ENCODE data around the gene PLOD1. TPM values are rescaled to one million over a fixed set of nuclear protein-coding genes. Genes with fewer than 3 reads are reported as not detected.
A peak's percentile ranks its signal among the peaks of the same experiment; 100 is the strongest.

The PLOD1 gene
- total RNA-seq, 1 experiment from 2014 or later, result 46.9 TPM

DNA sequence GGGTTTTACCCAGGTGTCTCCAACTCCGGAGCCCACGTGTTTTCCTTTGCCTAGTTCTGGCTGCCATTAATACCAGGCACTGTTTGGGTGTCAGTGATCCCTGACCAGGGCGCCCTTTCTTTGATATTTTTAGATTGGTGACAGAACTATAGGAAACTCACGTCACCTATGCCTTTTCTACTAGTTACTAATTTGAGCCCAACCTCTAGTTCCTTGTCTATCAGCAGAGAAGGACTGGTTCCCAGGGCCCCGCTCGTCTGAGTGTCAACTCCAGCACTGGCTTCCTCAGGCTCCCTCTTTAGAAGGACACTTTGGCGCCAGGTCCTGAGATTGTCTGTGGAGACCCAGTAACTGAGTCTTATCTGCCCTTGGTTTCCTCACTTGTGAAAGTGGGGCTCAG, 55.2 kb downstream of the PLOD1 start (continued):
- TF ChIP-seq, protein P1, sequence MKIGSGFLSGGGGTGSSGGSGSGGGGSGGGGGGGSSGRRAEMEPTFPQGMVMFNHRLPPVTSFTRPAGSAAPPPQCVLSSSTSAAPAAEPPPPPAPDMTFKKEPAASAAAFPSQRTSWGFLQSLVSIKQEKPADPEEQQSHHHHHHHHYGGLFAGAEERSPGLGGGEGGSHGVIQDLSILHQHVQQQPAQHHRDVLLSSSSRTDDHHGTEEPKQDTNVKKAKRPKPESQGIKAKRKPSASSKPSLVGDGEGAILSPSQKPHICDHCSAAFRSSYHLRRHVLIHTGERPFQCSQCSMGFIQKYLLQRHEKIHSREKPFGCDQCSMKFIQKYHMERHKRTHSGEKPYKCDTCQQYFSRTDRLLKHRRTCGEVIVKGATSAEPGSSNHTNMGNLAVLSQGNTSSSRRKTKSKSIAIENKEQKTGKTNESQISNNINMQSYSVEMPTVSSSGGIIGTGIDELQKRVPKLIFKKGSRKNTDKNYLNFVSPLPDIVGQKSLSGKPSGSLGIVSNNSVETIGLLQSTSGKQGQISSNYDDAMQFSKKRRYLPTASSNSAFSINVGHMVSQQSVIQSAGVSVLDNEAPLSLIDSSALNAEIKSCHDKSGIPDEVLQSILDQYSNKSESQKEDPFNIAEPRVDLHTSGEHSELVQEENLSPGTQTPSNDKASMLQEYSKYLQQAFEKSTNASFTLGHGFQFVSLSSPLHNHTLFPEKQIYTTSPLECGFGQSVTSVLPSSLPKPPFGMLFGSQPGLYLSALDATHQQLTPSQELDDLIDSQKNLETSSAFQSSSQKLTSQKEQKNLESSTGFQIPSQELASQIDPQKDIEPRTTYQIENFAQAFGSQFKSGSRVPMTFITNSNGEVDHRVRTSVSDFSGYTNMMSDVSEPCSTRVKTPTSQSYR (CRISPR knock-in tag; IDR thresholded peaks at IDR 0.05), result no peak
- TF ChIP-seq, protein P2, sequence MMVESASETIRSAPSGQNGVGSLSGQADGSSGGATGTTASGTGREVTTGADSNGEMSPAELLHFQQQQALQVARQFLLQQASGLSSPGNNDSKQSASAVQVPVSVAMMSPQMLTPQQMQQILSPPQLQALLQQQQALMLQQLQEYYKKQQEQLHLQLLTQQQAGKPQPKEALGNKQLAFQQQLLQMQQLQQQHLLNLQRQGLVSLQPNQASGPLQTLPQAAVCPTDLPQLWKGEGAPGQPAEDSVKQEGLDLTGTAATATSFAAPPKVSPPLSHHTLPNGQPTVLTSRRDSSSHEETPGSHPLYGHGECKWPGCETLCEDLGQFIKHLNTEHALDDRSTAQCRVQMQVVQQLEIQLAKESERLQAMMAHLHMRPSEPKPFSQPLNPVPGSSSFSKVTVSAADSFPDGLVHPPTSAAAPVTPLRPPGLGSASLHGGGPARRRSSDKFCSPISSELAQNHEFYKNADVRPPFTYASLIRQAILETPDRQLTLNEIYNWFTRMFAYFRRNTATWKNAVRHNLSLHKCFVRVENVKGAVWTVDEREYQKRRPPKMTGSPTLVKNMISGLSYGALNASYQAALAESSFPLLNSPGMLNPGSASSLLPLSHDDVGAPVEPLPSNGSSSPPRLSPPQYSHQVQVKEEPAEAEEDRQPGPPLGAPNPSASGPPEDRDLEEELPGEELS (CRISPR knock-in tag; IDR thresholded peaks at IDR 0.05), result no peak
- TF ChIP-seq MXD4 (CRISPR knock-in tag; IDR thresholded peaks at IDR 0.05; ENCODE audit: borderline replicate concordance), result no peak
- TF ChIP-seq, protein P3, sequence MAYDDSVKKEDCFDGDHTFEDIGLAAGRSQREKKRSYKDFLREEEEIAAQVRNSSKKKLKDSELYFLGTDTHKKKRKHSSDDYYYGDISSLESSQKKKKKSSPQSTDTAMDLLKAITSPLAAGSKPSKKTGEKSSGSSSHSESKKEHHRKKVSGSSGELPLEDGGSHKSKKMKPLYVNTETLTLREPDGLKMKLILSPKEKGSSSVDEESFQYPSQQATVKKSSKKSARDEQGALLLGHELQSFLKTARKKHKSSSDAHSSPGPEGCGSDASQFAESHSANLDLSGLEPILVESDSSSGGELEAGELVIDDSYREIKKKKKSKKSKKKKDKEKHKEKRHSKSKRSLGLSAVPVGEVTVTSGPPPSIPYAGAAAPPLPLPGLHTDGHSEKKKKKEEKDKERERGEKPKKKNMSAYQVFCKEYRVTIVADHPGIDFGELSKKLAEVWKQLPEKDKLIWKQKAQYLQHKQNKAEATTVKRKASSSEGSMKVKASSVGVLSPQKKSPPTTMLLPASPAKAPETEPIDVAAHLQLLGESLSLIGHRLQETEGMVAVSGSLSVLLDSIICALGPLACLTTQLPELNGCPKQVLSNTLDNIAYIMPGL (CRISPR knock-in tag; IDR thresholded peaks at IDR 0.05), result no peak
- TF ChIP-seq, protein P4, sequence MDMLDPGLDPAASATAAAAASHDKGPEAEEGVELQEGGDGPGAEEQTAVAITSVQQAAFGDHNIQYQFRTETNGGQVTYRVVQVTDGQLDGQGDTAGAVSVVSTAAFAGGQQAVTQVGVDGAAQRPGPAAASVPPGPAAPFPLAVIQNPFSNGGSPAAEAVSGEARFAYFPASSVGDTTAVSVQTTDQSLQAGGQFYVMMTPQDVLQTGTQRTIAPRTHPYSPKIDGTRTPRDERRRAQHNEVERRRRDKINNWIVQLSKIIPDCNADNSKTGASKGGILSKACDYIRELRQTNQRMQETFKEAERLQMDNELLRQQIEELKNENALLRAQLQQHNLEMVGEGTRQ (CRISPR knock-in tag; IDR thresholded peaks at IDR 0.05), result no peak
- TF ChIP-seq ZNF396 (CRISPR knock-in tag; IDR thresholded peaks at IDR 0.05; ENCODE audit: borderline replicate concordance), result no peak
- no peak for TF ChIP-seq NFATC4 (CRISPR knock-in tag; IDR thresholded peaks at IDR 0.05)
- no peak for TF ChIP-seq ESRRA (CRISPR knock-in tag; IDR thresholded peaks at IDR 0.05; ENCODE audit: borderline replicate concordance)

DNA sequence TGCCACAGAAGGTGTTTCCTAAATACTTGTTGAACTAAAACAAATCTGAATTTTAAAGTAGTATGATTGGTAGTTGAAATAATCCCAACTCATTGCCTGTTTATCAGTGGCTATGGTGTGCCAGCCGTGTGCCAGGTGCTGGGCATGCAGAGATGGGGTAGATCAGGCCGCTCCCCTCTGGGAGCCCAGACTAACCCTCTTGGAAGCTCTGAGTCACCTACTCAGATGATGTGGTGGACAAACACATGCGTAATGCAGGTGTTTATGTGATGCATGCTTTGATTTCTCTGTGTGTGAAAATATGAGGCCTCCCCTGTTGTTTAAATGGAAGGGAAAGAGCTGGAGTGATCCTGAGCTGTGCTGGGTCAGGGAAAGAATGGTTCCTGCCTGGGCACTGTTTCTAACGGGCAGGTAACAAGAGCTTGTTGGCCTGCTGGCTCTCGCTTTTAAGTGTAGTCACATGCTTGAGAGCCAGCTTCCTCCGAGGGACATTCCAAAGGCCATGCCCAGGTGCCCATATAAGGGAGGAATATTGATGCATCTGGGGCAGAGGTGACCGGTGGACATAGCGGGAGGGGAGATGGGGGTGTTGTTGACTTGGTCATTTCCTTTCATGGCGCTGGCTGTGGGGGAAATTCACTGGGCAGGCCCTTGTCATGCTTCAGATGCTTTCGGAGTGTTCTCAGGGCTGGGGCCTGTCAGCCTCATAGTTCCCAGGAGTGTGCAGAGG, 56.0 kb downstream of the PLOD1 start:
- Mint-ChIP-seq H3K27me3 (ENCODE audit: low read depth) (no peaks in the 10 kb centered on the region), H3K4me3 (no peak overlapping the region), H3K4me1 (peaks cover 7% of the 10 kb centered on the region), H3K27ac (peak overlapping the region; percentile 39; the same call in 1 of the 2 replicates), H3K9me3 (no peaks in the 10 kb centered on the region; the same call in 1 of the 2 replicates), H3K36me3 (peaks cover 61% of the 10 kb centered on the region)
- DNase-seq (ENCODE audit: low spot score) (no peak), ATAC-seq (no peak)
- ChIA-PET CTCF (no interaction called here), POLR2A (no interaction called here)
- TF ChIP-seq, protein P5, sequence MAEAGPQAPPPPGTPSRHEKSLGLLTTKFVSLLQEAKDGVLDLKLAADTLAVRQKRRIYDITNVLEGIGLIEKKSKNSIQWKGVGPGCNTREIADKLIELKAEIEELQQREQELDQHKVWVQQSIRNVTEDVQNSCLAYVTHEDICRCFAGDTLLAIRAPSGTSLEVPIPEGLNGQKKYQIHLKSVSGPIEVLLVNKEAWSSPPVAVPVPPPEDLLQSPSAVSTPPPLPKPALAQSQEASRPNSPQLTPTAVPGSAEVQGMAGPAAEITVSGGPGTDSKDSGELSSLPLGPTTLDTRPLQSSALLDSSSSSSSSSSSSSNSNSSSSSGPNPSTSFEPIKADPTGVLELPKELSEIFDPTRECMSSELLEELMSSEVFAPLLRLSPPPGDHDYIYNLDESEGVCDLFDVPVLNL (CRISPR knock-in tag; IDR thresholded peaks at IDR 0.05; ENCODE audit: borderline replicate concordance, low read depth), result no peak
- TF ChIP-seq ZNF121 (CRISPR knock-in tag; IDR thresholded peaks at IDR 0.05) (no peak), GRHL2 (CRISPR knock-in tag; IDR thresholded peaks at IDR 0.05; ENCODE audit: insufficient replicate concordance, severe bottlenecking) (no peak), CBFB (CRISPR knock-in tag; IDR thresholded peaks at IDR 0.05; ENCODE audit: low read depth) (no peak), SOX15 (CRISPR knock-in tag; IDR thresholded peaks at IDR 0.05) (no peak), ZNF219 (CRISPR knock-in tag; IDR thresholded peaks at IDR 0.05; ENCODE audit: borderline replicate concordance) (no peak), ZNF671 (CRISPR knock-in tag; IDR thresholded peaks at IDR 0.05) (no peak), RELA (CRISPR knock-in tag; IDR thresholded peaks at IDR 0.05; ENCODE audit: borderline replicate concordance) (no peak), CREB1 (CRISPR knock-in tag; IDR thresholded peaks at IDR 0.05) (no peak), CREM (CRISPR knock-in tag; IDR thresholded peaks at IDR 0.05) (no peak)
- TF ChIP-seq, protein P6, sequence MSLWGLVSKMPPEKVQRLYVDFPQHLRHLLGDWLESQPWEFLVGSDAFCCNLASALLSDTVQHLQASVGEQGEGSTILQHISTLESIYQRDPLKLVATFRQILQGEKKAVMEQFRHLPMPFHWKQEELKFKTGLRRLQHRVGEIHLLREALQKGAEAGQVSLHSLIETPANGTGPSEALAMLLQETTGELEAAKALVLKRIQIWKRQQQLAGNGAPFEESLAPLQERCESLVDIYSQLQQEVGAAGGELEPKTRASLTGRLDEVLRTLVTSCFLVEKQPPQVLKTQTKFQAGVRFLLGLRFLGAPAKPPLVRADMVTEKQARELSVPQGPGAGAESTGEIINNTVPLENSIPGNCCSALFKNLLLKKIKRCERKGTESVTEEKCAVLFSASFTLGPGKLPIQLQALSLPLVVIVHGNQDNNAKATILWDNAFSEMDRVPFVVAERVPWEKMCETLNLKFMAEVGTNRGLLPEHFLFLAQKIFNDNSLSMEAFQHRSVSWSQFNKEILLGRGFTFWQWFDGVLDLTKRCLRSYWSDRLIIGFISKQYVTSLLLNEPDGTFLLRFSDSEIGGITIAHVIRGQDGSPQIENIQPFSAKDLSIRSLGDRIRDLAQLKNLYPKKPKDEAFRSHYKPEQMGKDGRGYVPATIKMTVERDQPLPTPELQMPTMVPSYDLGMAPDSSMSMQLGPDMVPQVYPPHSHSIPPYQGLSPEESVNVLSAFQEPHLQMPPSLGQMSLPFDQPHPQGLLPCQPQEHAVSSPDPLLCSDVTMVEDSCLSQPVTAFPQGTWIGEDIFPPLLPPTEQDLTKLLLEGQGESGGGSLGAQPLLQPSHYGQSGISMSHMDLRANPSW (CRISPR knock-in tag; conservative IDR thresholded peaks at IDR 0.05; ENCODE audit: low read depth), result no peak
- TF ChIP-seq, protein P7, sequence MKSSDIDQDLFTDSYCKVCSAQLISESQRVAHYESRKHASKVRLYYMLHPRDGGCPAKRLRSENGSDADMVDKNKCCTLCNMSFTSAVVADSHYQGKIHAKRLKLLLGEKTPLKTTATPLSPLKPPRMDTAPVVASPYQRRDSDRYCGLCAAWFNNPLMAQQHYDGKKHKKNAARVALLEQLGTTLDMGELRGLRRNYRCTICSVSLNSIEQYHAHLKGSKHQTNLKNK (CRISPR knock-in tag; IDR thresholded peaks at IDR 0.05), result no peak
- TF ChIP-seq, protein P8, sequence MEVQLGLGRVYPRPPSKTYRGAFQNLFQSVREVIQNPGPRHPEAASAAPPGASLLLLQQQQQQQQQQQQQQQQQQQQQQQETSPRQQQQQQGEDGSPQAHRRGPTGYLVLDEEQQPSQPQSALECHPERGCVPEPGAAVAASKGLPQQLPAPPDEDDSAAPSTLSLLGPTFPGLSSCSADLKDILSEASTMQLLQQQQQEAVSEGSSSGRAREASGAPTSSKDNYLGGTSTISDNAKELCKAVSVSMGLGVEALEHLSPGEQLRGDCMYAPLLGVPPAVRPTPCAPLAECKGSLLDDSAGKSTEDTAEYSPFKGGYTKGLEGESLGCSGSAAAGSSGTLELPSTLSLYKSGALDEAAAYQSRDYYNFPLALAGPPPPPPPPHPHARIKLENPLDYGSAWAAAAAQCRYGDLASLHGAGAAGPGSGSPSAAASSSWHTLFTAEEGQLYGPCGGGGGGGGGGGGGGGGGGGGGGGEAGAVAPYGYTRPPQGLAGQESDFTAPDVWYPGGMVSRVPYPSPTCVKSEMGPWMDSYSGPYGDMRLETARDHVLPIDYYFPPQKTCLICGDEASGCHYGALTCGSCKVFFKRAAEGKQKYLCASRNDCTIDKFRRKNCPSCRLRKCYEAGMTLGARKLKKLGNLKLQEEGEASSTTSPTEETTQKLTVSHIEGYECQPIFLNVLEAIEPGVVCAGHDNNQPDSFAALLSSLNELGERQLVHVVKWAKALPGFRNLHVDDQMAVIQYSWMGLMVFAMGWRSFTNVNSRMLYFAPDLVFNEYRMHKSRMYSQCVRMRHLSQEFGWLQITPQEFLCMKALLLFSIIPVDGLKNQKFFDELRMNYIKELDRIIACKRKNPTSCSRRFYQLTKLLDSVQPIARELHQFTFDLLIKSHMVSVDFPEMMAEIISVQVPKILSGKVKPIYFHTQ (CRISPR knock-in tag; IDR thresholded peaks at IDR 0.05), result no peak

Measured in WTC11 (cell line).